Embryonic facial prominence (tissue), 1 donor: Measurements from ENCODE around the gene SMIM30.
A peak's percentile ranks its signal among the peaks of the same experiment; 100 is the strongest.

ENCODE experiments used
- DNase-seq: peaks from one replicate; pipeline ENCODE4 v3.0.0-alpha.2; 2016; ENCODE audit errors: extremely low spot score

The SMIM30 gene

DNA sequence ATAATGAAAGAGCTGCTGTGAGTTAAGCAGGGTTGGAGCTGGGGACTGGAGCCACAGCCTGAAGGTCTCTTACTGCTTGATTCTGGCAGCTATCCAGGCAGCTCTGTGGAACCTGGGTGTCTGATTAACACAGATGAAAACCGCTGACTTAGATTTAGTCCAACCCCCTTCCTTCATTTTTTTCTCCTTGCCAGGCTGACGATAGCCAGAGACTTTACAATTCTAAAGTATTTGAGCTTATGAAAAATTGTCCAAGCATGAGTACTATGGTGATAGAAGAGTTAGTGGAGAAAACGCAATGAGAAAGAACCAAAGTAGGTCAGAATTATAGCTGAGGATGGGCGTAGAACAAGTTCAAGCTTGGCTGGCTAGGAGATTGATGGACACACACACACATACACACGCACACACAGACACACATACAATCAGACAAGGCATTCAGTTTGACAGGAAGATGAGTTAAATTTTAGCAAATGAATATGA lies 18.2 kb downstream of the SMIM30 start:
- peak; percentile 16 for DNase-seq

DNA sequence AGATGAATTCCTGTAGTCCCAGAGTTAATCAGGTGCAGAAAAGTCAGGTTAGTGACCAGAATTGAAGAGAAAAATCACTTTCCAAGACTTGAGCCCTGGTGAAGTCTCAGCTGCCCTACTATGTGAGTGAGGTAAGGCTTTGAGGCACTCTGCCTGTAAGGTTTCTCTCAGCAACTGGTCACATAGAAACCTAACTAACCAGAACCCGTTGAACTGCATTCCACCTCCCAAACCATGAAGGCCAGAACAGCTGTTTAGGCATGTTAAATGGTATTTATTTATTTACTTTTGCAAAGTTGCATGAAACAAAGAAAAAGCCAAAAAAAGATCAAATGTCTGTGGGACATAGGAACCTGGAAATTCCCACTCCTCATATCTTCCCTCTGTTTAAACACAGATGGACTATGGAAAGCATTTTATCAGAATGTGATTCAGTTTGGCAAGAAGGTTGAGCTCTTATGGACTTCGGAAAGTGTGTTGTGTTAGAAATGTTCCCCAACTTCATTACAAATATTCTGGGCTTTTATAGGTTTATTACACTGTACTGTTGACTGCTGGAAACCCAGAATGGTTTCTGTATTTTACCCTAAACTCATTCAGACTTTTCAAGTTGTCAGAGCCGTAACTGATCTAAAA lies 19.0 kb downstream of the SMIM30 start:
- no peak for DNase-seq

DNA sequence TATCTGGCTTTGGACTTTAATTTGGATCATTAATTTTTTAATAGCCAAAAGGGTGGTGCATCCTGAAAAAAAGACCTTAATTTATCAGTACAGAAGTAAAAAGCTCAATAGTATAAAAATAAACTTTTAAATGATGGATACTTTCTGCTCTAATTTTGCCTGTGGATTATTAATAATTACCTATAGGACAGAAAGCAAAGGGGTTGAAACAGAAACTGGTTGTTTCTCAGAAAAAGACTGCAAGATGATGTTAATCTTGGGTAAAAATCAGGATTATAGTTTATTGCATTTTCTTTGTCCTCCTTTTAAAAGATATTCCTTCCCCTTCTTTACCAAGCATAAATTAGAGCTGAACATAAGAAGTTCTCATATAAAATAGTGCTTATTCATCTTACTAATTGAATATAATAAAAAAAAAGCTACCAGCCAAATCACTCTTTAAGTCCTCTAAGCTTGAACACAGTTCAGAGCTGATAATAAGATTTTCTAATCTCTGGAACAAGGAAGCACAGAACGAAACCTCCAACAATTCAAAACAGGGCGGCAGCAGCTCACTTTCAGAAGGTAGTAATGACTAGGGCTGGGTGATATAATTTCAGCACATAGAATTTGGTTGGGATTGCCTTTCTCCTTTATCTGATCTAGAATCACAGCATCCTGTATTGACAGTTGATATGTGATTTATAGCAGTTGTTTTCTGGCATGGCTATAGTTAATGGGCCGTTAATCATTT lies 23.7 kb downstream of the SMIM30 start:
- no peak for DNase-seq

DNA sequence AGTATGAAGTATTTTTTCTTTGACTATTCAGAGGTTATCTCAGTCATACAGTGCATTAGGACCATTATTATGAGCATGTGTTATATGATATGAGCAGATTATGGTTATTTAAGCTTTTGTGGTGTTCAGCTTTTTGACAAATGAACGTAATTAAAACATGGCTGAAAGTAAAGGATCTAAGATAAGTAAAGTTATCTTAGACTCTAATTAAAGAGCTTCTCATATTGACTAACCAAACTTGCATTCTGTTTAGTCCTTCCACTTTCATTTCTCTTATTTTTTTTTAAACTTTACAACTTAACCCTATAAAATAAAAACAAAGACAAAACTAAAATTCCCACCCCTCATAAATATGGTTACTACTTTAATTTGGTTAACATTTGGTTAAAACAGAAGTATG lies 24.8 kb downstream of the SMIM30 start:
- DNase-seq = no peak

DNA sequence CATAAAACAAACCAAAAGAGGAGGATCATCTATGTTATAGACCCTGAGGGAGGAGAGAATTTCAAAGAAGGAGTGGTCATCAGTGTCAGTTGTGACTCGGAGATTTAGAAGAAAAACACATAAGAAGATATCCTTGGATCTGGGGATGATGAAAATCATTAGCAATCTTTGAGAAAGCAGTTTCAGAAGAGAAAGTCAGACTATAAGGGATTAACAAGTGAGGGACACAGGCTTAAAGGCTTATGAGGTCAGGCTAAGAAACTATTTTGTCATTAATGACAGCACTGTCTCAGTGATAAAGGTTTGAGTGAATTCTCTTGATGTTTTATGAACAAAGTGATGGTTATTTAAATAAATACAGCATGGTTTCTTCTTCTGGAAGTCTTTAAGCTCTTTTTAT lies 25.6 kb downstream of the SMIM30 start:
- DNase-seq = no peak

DNA sequence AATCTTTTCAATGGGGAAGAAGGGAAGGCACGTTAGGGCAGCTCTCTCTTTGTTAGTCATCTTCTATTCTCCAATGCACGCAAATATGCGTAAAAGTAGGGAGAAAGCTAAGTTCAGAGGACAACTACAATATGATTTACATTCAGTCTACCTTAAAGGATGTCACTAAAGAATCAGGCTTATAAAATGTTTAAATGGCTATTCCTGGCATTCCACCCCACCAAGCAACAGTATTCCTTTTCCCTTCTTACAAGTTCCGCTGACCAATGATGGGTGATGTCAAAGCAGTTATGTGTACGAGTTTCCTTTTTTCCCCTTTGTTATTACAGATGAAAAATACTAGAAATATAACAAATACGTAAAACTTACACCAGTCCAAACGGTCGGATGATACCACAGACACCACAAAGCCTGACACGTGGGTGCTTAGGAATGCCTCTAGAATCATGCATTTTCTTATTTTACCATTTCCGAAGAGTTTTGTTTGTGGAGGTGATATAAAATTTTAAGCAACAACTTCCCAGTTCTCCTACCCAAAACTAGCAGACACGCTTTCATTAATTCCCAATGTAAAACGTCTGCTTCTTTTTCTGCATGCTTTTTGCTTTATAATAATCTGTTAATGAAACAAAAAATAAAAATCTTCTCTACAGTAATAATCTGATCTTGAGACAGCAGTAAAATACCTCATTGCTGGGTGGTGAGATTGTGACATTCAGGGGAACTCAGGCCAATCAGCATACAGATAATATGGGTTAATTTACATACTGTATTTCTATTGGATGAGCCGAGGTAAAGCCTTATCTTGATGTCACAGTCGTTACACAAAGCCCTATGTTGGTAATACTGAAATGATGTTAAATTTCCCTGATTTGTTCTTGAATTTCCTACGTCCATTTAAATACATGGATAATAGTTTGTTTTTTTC lies 31.0 kb downstream of the SMIM30 start:
- peak; percentile 40 for DNase-seq

DNA sequence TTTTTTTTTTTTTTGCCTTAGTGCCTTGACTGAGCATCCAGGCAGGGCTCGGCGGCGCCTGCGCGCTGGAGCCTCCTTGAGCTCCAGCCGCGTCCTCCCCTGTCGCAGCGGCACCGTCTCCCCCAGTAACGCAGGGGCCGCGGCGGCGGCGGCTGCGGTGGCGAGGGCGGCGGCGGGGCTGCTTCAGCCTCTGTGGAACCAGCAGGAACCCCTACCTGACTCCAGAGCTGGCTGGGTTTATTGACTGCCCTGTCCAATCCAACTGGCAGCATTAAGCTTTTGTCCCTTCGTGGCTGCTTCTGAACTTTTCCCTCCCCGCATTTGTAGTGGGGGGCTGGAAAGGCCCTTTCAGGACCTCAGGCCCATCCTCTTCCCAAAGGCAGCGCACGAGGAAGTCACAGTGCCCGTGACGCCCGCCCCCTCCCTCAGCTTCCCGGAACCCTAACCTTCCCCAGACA lies 31.9 kb downstream of the SMIM30 start, which contains the start of gene GPR85:
Gene GPR85, minus strand, starts transcription at position 397 of the 458 bp plus-strand sequence. CDS start 2,106 bp downstream, outside the sequence.
- DNase-seq = peak; percentile 54

DNA sequence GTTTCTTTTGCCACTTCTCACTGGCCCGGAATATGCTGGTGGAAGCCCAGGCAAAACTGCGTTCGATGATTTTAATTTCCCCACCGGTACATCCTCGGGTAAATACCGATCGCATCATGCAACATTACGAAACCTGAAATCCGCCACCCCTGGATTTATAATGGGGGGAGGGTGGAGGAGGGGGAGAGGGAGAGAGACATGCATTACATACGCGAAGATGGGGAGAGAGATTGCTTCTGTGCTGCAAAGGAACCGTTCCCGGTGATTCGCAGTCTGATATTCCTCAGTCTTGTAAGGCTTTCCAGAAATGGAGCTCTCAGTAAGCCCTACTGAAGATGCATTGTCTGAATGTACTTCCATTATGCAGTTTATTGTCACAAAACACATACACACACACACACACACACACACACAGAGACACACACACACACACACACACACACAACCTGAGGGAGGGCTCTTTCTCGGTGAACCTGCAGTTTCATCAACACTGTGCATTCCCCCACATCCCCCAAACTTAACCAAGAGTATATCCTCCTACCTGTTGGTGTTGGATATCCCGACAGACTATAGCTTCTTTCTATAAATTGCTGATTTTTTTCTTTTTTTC lies 32.5 kb downstream of the SMIM30 start:
- DNase-seq = no peak

DNA sequence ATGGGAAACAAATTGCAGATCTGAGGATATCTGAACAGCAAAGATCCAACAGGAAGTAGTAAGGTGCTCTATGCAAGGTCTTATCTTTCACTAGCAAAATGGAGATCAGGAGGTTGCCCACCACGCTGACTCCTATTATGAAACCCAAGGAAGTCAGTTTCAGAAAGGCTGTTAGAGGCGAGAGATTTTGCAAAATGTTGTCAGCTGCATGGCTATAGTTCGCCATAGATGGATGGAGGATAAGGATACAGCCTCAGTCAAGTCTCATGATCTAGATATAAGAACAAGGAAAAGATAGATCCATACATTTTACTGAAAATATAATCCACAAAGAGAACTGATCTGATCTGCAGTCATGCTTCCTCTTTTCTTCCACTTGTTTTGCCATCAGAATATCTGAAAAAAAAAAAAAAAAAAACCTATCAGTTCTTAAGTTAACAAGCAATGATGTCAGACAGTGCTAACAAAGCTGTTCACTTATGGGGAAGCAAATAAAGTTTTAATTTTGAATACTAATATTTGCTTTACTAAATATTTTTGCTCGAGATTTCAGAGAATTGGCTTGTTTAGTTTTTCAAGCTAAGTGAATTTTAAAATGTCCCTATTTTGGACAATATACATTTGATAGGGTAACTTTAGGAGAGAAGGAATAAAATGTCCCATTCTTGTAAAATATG lies 33.7 kb downstream of the SMIM30 start:
- no peak for DNase-seq

DNA sequence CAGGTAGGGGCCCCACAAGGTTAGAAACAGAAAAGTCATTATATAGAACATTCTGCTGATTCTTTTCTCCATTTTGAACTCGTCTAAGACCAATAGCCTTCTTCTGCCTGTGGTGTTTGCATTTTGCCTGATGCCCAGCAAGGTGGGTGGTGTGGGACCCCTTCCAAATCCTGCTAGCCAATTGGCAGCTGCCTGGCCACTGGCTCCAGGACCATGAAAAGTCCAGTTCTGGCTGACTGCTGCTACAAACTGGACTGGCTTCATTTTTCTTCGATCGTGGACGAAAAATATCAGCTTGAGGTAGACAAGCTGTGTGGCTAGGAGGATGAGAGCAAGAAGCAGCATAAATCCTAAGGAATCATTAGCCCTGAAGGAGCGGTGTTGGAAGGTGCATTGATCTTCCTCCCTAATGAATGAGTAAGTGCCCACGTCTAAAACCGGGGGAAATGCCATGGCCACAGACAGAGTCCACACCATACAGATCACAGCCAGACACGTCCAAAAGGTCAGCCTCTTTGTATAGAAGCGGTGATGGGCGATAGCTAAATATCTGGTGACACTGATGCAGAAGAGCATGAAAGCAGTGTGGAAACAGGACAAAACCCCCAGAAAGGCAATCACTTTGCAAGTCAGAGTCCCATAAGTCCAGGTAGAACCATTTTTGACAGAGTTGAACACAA lies 34.4 kb downstream of the SMIM30 start:
- no peak for DNase-seq

DNA sequence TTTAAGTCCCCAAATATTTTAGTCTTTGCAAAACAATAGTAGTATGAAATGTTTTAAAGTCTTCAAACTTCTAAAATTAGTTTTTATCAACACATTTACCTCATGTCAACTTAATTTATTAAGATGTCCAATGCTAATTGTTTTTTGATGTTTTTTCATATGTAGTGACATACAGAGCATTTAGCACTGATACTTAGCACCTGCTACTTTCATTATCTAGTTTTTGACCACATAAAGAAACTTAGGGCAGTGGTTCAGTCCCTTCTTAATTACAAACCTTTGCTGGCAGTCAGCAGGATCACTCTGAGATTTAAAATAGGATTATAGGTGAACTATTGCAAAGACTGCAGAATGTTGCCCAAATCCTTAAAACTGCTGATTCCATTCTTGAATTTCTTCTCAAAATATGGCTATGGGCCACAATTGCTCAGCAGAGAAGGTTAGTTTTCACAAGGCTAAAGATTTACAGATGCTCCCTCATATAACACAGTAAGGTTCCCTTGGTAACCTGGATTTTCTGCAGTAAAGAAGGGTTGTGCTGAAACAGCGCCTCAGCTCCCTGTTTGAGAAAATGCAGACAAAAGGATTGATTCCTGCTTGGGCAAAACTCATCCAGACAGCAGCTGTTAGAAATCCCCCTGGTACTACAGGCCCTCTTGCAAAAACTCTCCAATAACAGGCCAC lies 35.1 kb downstream of the SMIM30 start:
- DNase-seq = peak; percentile 72

DNA sequence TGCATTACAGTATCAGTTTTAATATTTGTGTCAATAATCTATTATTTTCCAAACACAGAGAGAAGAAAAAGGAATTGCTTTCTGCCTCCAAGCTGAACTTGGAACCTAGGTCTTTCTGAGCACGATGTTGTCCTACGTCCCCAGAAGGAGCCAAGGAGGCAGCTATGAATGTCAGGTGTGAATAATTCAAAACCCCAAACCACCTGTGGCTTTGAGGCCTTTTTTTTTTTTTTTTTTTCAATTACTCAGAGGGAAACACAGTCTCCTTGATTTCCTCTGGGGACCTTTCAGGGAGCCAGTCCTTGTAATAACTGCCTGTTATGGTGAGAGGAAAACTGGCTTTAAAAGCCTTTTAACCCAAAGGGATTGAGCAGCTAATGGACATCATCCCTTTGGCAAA lies 40.0 kb downstream of the SMIM30 start:
- no peak for DNase-seq

DNA sequence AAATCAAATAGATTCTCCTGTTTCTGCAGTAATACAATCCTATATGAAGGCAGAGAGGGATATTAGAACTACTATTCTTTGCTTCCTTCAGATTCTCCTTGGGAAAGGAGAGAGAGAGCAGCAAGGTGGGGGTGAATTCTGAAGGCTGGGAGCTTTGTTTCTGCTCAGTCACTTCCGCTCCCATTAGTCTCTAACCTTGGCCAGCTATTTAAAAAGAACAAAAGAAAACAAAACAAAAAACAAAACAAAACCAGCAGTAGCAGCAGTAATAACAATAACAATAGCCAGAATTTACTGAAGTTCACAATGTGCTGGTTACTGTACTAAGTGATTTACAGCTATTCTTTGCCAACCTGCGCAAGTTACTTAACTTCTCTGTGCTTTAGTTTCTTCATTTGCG lies 41.7 kb downstream of the SMIM30 start:
- no peak for DNase-seq

DNA sequence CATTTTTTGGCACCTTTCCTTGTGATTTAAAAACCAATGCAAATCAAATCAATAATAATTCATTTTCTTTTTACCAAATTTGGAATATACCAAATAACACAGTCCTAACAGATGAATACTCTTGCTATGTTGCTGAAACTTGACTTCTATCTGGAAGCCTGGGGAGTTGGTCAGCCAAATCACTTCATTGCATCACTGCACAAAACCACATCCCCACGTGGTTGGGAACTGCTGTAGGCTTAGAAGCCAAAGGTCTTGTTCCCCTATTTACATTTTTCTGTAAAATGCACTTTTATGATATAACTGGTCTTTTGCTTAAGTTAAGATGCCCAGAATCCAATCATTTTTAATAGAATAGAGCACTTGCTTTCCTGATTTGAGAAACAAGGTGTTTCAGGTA lies 46.9 kb downstream of the SMIM30 start:
- no peak for DNase-seq
